H1 (cell line): ENCODE results near the gene DCDC2C. TPM values are rescaled to one million over a fixed set of nuclear protein-coding genes. Genes with fewer than 3 reads are reported as not detected.

Experiments used
- CTCF ChIA-PET: fragments of 300-600 bp; sonication (Branson Sonifier 250); formaldehyde crosslinking; loops from one replicate; lab custom pipeline; 2021; ENCODE audit not compliant: partially characterized antibody; lab: Charles Lee
- POLR2A ChIA-PET: fragments of 300-600 bp; sonication (Branson Sonifier 250); formaldehyde crosslinking; loops from one replicate; lab custom pipeline; 2021; ENCODE audit warnings: inconsistent platforms; ENCODE audit not compliant: partially characterized antibody; lab: Charles Lee
- DNase-seq, 2 experiments: peaks; one replicate each; pipeline versions ENCODE4 v3.0.0 to v3.0.0-alpha.2; 2010 to 2022; ENCODE audit warnings: low spot score in 2 of 2, low read depth in 1 of 2, mixed read lengths in 1 of 2
- FAIRE-seq: peaks from 2 replicates; lab custom pipeline; 2011; peaks lifted over from hg19 to GRCh38; lab: Jason Lieb, UNC
- H2AFZ ChIP-seq: 2 replicates; pipeline ENCODE4 v1.8.1; 2012; ENCODE audit warnings: low read length, inconsistent platforms
- H2AK5ac ChIP-seq: 2 replicates; pipeline ENCODE4 v1.6.1; 2013; ENCODE audit warnings: low read depth, low read length
- H2BK120ac ChIP-seq: replicated peaks from 2 replicates; pipeline ENCODE3; 2013; ENCODE audit warnings: low read depth, low read length, inconsistent platforms
- H2BK12ac ChIP-seq: 2 replicates; pipeline ENCODE4 v1.6.1; 2013; ENCODE audit warnings: low read depth, low read length
- H2BK15ac ChIP-seq: 2 replicates; pipeline ENCODE4 v1.6.1; 2013; ENCODE audit warnings: low read length
- H2BK20ac ChIP-seq: 2 replicates; pipeline ENCODE4 v1.6.1; 2013; ENCODE audit warnings: low read length
- H2BK5ac ChIP-seq: 2 replicates; pipeline ENCODE4 v1.6.1; 2013; ENCODE audit warnings: low read depth, low read length
- H3K14ac ChIP-seq: 2 replicates; pipeline ENCODE4 v1.6.1; 2013; ENCODE audit warnings: inconsistent platforms; ENCODE audit not compliant: insufficient read length
- H3K18ac ChIP-seq: 2 replicates; pipeline ENCODE4 v1.6.1; 2013; ENCODE audit warnings: low read length; ENCODE audit errors: extremely low read depth
- H3K23ac ChIP-seq: 2 replicates; pipeline ENCODE4 v1.6.1; 2013; ENCODE audit warnings: inconsistent platforms; ENCODE audit not compliant: insufficient read length
- H3K23me2 ChIP-seq: 2 replicates; pipeline ENCODE4 v1.6.1; 2013; ENCODE audit warnings: low read depth, low read length
- H3K27ac ChIP-seq: 2 replicates; pipeline ENCODE4 v1.6.1; 2011; ENCODE audit warnings: low read depth, low read length, inconsistent platforms
- H3K27me3 ChIP-seq, 4 experiments: replicated peaks in 1 of 4; 1 replicate in 1 of 4; 2 replicates in 3 of 4; pipeline versions ENCODE4 v1.6.1 to v1.8.1; 2011 to 2013; ENCODE audit warnings: low read length in 3 of 4, mild to moderate bottlenecking in 3 of 4, inconsistent platforms in 2 of 4, mixed read lengths in 2 of 4, moderate library complexity in 1 of 4; ENCODE audit not compliant: control insufficient read depth in 3 of 4, insufficient read depth in 3 of 4; ENCODE audit errors: extremely low read depth in 1 of 4
- H3K36me3 ChIP-seq, 4 experiments: 2 replicates each; pipeline versions ENCODE4 v1.6.1 to v1.8.1; 2011 to 2013; ENCODE audit warnings: mild to moderate bottlenecking in 4 of 4, low read length in 3 of 4, moderate library complexity in 2 of 4, control low read depth in 1 of 4, inconsistent platforms in 1 of 4; ENCODE audit not compliant: insufficient read depth in 4 of 4, control insufficient read depth in 2 of 4
- H3K4ac ChIP-seq: replicated peaks from 2 replicates; pipeline ENCODE3; 2013; ENCODE audit warnings: low read length, low read depth, mixed read lengths, inconsistent platforms; ENCODE audit not compliant: insufficient read length
- H3K4me1 ChIP-seq, 4 experiments: replicated peaks in 1 of 4; 1 replicate in 1 of 4; 2 replicates in 3 of 4; pipeline versions ENCODE4 v1.6.1 to v1.8.1; 2011 to 2013; ENCODE audit warnings: low read length in 3 of 4, inconsistent platforms in 2 of 4, mixed read lengths in 1 of 4; ENCODE audit not compliant: insufficient read depth in 4 of 4, control insufficient read depth in 3 of 4
- H3K4me2 ChIP-seq, 2 experiments: 2 replicates each; pipeline versions ENCODE4 v1.6.1 to v1.8.1; 2011 to 2013; ENCODE audit warnings: low read depth in 2 of 2, low read length in 2 of 2, control low read depth in 1 of 2, inconsistent platforms in 1 of 2, mild to moderate bottlenecking in 1 of 2; ENCODE audit not compliant: insufficient read depth in 1 of 2
- H3K4me3 ChIP-seq, 4 experiments: fragments of 200-600, 300-600 bp in 1 of 4; sonication (generic), shearing (Covaris generic), sonication (Bioruptor Twin) in 1 of 4; 2 replicates each; pipeline versions ENCODE4 v1.5.1 to v1.8.1; 2011 to 2016; ENCODE audit warnings: low read length in 4 of 4, low read depth in 3 of 4, control low read depth in 2 of 4, inconsistent platforms in 2 of 4, mild to moderate bottlenecking in 2 of 4, mixed read lengths in 1 of 4, moderate library complexity in 1 of 4; ENCODE audit not compliant: insufficient read depth in 2 of 4; ENCODE audit errors: extremely low read depth in 1 of 4
- H3K56ac ChIP-seq: replicated peaks from 2 replicates; pipeline ENCODE3; 2013; ENCODE audit warnings: low read depth, mild to moderate bottlenecking, mixed read lengths, low read length, inconsistent platforms; ENCODE audit not compliant: insufficient read length
- H3K79me1 ChIP-seq: 2 replicates; pipeline ENCODE4 v1.6.1; 2013; ENCODE audit warnings: low read depth, low read length, control low read depth
- H3K79me2 ChIP-seq, 2 experiments: 2 replicates each; pipeline versions ENCODE4 v1.6.1 to v1.8.1; 2012 to 2013; ENCODE audit warnings: low read length in 2 of 2, mild to moderate bottlenecking in 2 of 2, inconsistent platforms in 1 of 2; ENCODE audit not compliant: insufficient read depth in 2 of 2, control insufficient read depth in 1 of 2
- H3K9ac ChIP-seq, 4 experiments: replicated peaks in 1 of 4; 1 replicate in 1 of 4; 2 replicates in 3 of 4; pipeline versions ENCODE4 v1.6.1 to v1.8.1; 2011 to 2013; ENCODE audit warnings: low read depth in 3 of 4, low read length in 3 of 4, control low read depth in 2 of 4, mild to moderate bottlenecking in 2 of 4, moderate library complexity in 2 of 4, inconsistent platforms in 1 of 4; ENCODE audit errors: extremely low read depth in 1 of 4
- H3K9me3 ChIP-seq, 2 experiments: 2 replicates each; pipeline versions ENCODE4 v1.6.1 to v1.8.1; 2012 to 2013; ENCODE audit warnings: mild to moderate bottlenecking in 2 of 2, moderate library complexity in 2 of 2, control low read depth in 1 of 2, inconsistent platforms in 1 of 2, low read depth in 1 of 2, low read length in 1 of 2, mixed read lengths in 1 of 2; ENCODE audit not compliant: insufficient read depth in 2 of 2
- H4K20me1 ChIP-seq, 2 experiments: replicated peaks in 1 of 2; 2 replicates each; pipeline versions ENCODE3 to v1.8.1; 2011 to 2013; ENCODE audit warnings: inconsistent platforms in 2 of 2, low read length in 2 of 2, mild to moderate bottlenecking in 1 of 2; ENCODE audit not compliant: insufficient read depth in 2 of 2, control insufficient read depth in 1 of 2
- H4K5ac ChIP-seq: 2 replicates; pipeline ENCODE4 v1.6.1; 2013; ENCODE audit warnings: low read length, low read depth, mixed read lengths, inconsistent platforms; ENCODE audit not compliant: insufficient read length
- H4K8ac ChIP-seq: 2 replicates; pipeline ENCODE4 v1.8.0; 2013; ENCODE audit warnings: mild to moderate bottlenecking, moderate library complexity, low read length, inconsistent platforms; ENCODE audit not compliant: insufficient read depth; ENCODE audit errors: extremely low read depth
- H4K91ac ChIP-seq: replicated peaks from 2 replicates; pipeline ENCODE3; 2013; ENCODE audit warnings: low read length, mixed read lengths, inconsistent platforms; ENCODE audit not compliant: insufficient read length
- EP300 ChIP-seq, 2 experiments: IDR thresholded peaks; 1 replicate in 1 of 2; 2 replicates in 1 of 2; pipeline ENCODE4 v1.6.1; 2011 to 2012; ENCODE audit warnings: low read depth in 2 of 2, low read length in 2 of 2, mild to moderate bottlenecking in 2 of 2, borderline replicate concordance in 1 of 2, inconsistent platforms in 1 of 2, moderate library complexity in 1 of 2
- EZH2 ChIP-seq: fragments of 200-600 bp; sonication (generic); IDR thresholded peaks from 2 replicates; pipeline ENCODE4 v1.7.1; 2012; ENCODE audit warnings: low read depth, mild to moderate bottlenecking, moderate library complexity, low read length, inconsistent platforms; ENCODE audit not compliant: severe bottlenecking
- JUN ChIP-seq: IDR thresholded peaks from 2 replicates; pipeline ENCODE4 v1.6.1; 2011; ENCODE audit warnings: low read depth, mild to moderate bottlenecking, improper control_type of control experiment, low read length
- KDM1A ChIP-seq: fragments of 200-600, 300-600 bp; sonication (generic); IDR thresholded peaks from 2 replicates; pipeline ENCODE4 v1.7.1; 2016; ENCODE audit warnings: mild to moderate bottlenecking, low read length, borderline replicate concordance
- SRF ChIP-seq: IDR thresholded peaks from 2 replicates; pipeline ENCODE4 v1.6.1; 2011; ENCODE audit warnings: mild to moderate bottlenecking, low read depth, low read length, moderate library complexity
- SUZ12 ChIP-seq: fragments of 200-600 bp; sonication (generic); IDR thresholded peaks from 2 replicates; pipeline ENCODE4 v1.6.1; 2012; ENCODE audit warnings: mild to moderate bottlenecking, inconsistent platforms, low read length, moderate library complexity, mixed read lengths
- TEAD4 ChIP-seq: IDR thresholded peaks from 2 replicates; pipeline ENCODE4 v1.6.1; 2012; ENCODE audit warnings: low read depth, low read length, inconsistent platforms, mixed read lengths
- WGBS, 2 experiments: shearing (Covaris generic) in 1 of 2; methylation state at CpG; one replicate each; pipeline versions ENCODE4 v1.1.6 to v1.1.7; 2013 to 2015; ENCODE audit warnings: low lambda C conversion rate in 2 of 2, mixed read lengths in 2 of 2, inconsistent platforms in 1 of 2, low coverage in 1 of 2, missing lambda C conversion rate in 1 of 2; ENCODE audit not compliant: insufficient replicate concordance in 2 of 2, insufficient coverage in 1 of 2, insufficient read length in 1 of 2; ENCODE audit errors: extremely low coverage in 1 of 2, missing lambda C conversion rate in 1 of 2; 5-methylcytosine and 5-hydroxymethylcytosine counted together
- polyA plus RNA-seq, 7 experiments: library from polyadenylated mRNA; depleted of rRNA in 3 of 7; stranded (reverse) in 5 of 7; unstranded in 2 of 7; fragments of >200 nt in 5 of 7; fragments of 200-250 nt in 2 of 7; gene quantifications; 1 replicate in 5 of 7; 2 replicates in 1 of 7; 4 replicates in 1 of 7; pipeline versions ENCODE4 v1.2.1 to v1.2.3, GENCODE V29; 2011 to 2013; ENCODE audit warnings: missing spikeins in 2 of 7, mixed read lengths in 2 of 7
- total RNA-seq: library from RNA; stranded (reverse); fragmentation: NEBNext Ultra II Directional; extraction: Animal tissue kit (Norgen Biotek cat#: 25700); gene quantifications from 2 replicates; pipeline ENCODE4 v1.2.1, GENCODE V29; 2021

DCDC2C gene
- total and polyA plus RNA-seq, 2 of the 8 experiments (the other 6 are each of a cell fraction or from before 2014, with no cell fraction given) = 0.50 TPM; not detected in 1

- Histone ChIP-seq H2BK5ac (no peak overlapping the region), H3K56ac (no peak overlapping the region), H4K8ac (no peak overlapping the region), H2AK5ac (no peak overlapping the region), H2AFZ (no peak overlapping the region), H3K23ac (no peak overlapping the region), H4K5ac (no peak overlapping the region), H3K9me3 (no peaks in the 10 kb centered on the region), H3K9ac (no peak overlapping the region), H2BK20ac (no peak overlapping the region), H3K4me1 (peaks cover 2 to 6% (median 4%) of the 10 kb centered on the region in 4 experiments; a peak in 4 of 7 replicates), H3K27ac (no peak overlapping the region), H4K20me1 (no peaks in the 10 kb centered on the region), H3K36me3 (no peaks in the 10 kb centered on the region), H4K91ac (no peak overlapping the region), H3K4ac (no peak overlapping the region), H3K18ac (no peak overlapping the region), H3K4me2 (no peak overlapping the region), H2BK15ac (no peak overlapping the region), H3K14ac (no peak overlapping the region), H2BK12ac (no peak overlapping the region), H3K79me1 (no peaks in the 10 kb centered on the region), H3K4me3 (no peak overlapping the region), H3K79me2 (no peaks in the 10 kb centered on the region), H3K23me2 (no peaks in the 10 kb centered on the region; the same call in 1 of the 2 replicates), H2BK120ac (no peak overlapping the region), H3K27me3 (no peaks in the 10 kb centered on the region)
- ChIA-PET CTCF (interaction anchor here (0.7 kb wide), 1 partner anchor 23 kb away, joined by 3 read pairs; no protein-coding TSS in a partner anchor), POLR2A (interaction anchor here (0.7 kb wide), 1 partner anchor 106 kb away, joined by 3 read pairs; the partner anchor contains the start of gene RNASEH1)
- DNase-seq (no peak), FAIRE-seq (no peak)
- TF ChIP-seq KDM1A (no peak), EP300 (IDR thresholded peaks at IDR 0.05; ENCODE audit: borderline replicate concordance in 1 of 2, low read depth in 2 of 2, low read length in 2 of 2) (no peak), TEAD4 (no peak), SUZ12 (no peak), JUN (no peak), EZH2 (no peak), SRF (no peak)
- 89% methylated on average over 3 of the region's 3 CpGs; no CpG with 5 or more reads in 1 of the 2 experiments for WGBS, 2 experiments
These were observed 39.3 kb upstream of the DCDC2C start for GRCh38 chr2:3664118-3664517.
